T-helper 1 cell (primary cell): ENCODE results near the gene CYP21A2.
A peak's percentile ranks its signal among the peaks of the same experiment; 100 is the strongest.
"Not testable (repeated sequence)": the region's sequence is repeated elsewhere in the genome, so short reads cannot be mapped to it uniquely, and the experiment has no call there.

Experiments
- DNase-seq, 5 donors: peaks; one replicate each; pipeline ENCODE4 v3.0.0-alpha.2; 2012 to 2020
- total RNA-seq, 4 donors: gene quantifications; one replicate each; lab custom pipeline; 2026; lab: John Stamatoyannopoulos, UW

Gene CYP21A2
- 0 to 0.36 (median 0) reads per million in 4 donors for total RNA-seq

GRCh38 chr6:32037598-32038524 lies at the start of gene CYP21A2:
CYP21A2 (plus strand) TSS chr6:32038415; CDS start chr6:32038423, 8 bp downstream.
- DNase-seq = peak in 1 of 5 donors; percentile 1

GRCh38 chr6:31989363-31989762 lies 48.9 kb upstream of the CYP21A2 start:
- DNase-seq = not testable (repeated sequence)

- not testable (repeated sequence) for DNase-seq
Observed at GRCh38 chr6:31994421-31994820, 43.8 kb upstream of the CYP21A2 start.

GRCh38 chr6:31996385-31996784 lies 41.8 kb upstream of the CYP21A2 start:
- DNase-seq = not testable (repeated sequence)

GRCh38 chr6:32002546-32003268 lies 35.5 kb upstream of the CYP21A2 start:
- DNase-seq = not testable (repeated sequence)

- DNase-seq = not testable (repeated sequence)
Observed at GRCh38 chr6:32003301-32003700, 34.9 kb upstream of the CYP21A2 start.

- not testable (repeated sequence) for DNase-seq
Observed at GRCh38 chr6:32004393-32004792, 33.8 kb upstream of the CYP21A2 start.

GRCh38 chr6:32004864-32005537 lies 33.2 kb upstream of the CYP21A2 start:
- DNase-seq = not testable (repeated sequence)

GRCh38 chr6:32005538-32005880 lies 32.7 kb upstream of the CYP21A2 start:
- DNase-seq = not testable (repeated sequence)

GRCh38 chr6:32005991-32006529 lies 32.2 kb upstream of the CYP21A2 start:
- DNase-seq = not testable (repeated sequence)

GRCh38 chr6:32007086-32007485 lies 31.1 kb upstream of the CYP21A2 start:
- not testable (repeated sequence) for DNase-seq

- not testable (repeated sequence) for DNase-seq
Observed at GRCh38 chr6:32008037-32008436, 30.2 kb upstream of the CYP21A2 start.

GRCh38 chr6:32008616-32009015 lies 29.6 kb upstream of the CYP21A2 start:
- DNase-seq = not testable (repeated sequence)

- not testable (repeated sequence) for DNase-seq
Observed at GRCh38 chr6:32009537-32009936, 28.7 kb upstream of the CYP21A2 start.

GRCh38 chr6:32010856-32011530 lies 27.2 kb upstream of the CYP21A2 start:
- DNase-seq = not testable (repeated sequence)

GRCh38 chr6:32012941-32013617 lies 25.1 kb upstream of the CYP21A2 start:
- not testable (repeated sequence) for DNase-seq

- not testable (repeated sequence) for DNase-seq
Observed at GRCh38 chr6:32013738-32014137, 24.5 kb upstream of the CYP21A2 start.

GRCh38 chr6:32014547-32014946 lies 23.7 kb upstream of the CYP21A2 start, which contains the start of gene C4B:
C4B (plus strand) TSS chr6:32014795; CDS start chr6:32014846, 51 bp downstream.
- not testable (repeated sequence) for DNase-seq

- not testable (repeated sequence) for DNase-seq
Observed at GRCh38 chr6:32022100-32022499, 16.1 kb upstream of the CYP21A2 start.

- DNase-seq = not testable (repeated sequence)
Observed at GRCh38 chr6:32028631-32029030, 9.6 kb upstream of the CYP21A2 start.

- DNase-seq = not testable (repeated sequence)
Observed at GRCh38 chr6:32029553-32029952, 8.7 kb upstream of the CYP21A2 start.
